Measurements from ENCODE around the gene PHB1.

The PHB1 gene

DNA sequence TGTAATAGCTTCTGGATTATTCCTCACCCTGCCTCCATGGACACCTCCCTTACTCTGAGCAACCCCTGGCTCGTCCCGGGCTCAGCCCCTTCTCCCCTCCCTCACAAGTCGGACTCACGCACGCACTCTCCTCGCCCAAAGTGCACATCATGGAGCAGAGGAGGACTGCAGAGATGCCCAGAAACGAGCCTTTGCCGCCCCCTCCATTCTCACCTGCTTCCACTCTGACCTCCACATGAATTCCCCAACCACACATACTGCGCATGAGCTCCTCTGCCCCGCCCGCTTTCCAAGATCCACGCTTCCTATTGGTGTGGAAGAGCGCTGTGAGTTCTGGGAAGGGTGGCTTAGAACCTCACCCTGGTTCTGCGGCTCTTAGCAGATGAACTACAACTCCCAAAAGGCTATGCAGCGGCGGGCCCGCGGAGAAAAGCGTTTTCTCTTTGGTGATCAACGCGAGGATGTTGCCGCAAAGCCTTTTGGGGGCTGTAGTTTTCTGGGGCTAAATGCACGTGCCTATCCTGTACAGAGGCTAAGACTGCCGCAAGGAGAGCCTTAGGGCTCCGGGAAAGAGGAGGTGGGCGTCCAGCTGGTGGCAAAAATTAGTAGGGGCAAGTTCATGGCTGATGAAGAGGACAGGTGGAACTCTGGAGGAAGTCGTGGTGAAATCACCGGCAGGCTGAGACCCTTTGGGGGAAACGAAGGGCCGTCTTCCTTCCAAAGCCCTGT lies at the start of gene PHB1:
Gene PHB1 (minus strand): TSS at position 261 of the 729 bp plus-strand sequence. CDS start 1,618 bp downstream, outside the sequence.
- DNase-seq (ENCODE audit: low spot score) = peak; percentile 99

DNA sequence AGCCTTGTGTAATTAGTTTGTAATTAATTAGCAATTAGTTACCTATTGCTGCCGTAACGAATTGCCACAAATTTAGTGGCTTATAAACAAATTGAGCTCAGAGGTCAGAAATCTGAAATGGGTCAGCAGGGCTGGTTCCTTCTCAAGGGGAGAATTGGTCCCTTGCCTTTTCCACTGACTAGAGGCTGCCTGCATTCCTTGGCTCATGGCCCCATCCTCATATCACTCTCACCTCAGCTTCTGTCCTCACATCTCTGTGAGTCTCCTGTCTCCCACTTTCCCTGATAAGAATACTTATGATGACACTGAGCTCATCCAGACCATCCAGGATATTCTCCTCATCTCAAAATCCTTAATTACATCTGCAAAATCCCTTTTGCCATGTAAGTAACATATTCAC lies 49.4 kb upstream of the PHB1 start:
- DNase-seq (ENCODE audit: low spot score) = no peak

DNA sequence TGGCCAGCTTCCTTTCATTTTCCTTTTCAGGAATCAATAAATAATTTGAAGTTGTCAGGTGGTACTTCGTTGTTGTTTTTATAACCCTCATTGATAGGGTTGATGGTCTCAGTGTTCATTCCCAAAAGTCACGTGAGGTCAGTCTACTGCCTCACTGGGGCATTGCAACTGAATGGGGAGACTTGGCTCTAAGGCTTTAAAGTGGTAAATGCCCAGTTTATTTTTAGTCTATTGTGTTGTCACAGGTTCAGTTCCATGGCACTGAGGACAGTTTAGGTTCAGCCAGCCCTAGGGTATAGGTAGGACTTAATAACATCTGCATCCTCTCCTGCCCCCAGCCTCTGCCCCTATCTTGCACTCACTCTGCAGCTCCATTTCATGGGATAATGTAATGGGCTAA lies 46.9 kb upstream of the PHB1 start:
- DNase-seq (ENCODE audit: low spot score) = no peak

DNA sequence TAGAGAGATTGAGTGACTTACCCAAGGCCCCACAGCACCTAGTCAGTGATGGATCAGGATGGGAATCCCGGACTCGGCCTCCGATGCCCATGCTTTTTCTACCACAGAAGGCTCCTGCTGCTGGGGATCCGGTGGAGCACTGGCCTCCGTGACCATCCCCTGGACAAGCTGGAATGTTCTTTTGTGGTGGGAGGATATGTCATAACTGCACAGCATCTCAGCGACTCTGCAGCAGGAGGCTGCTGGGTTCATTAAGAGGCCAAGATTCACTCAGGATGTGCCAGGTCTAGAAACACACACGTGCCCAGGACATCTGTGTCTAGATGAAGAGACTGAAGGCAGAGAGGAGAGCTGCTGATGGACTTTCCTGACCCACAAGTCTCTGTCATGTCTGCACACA lies 45.7 kb upstream of the PHB1 start:
- DNase-seq (ENCODE audit: low spot score) = no peak

DNA sequence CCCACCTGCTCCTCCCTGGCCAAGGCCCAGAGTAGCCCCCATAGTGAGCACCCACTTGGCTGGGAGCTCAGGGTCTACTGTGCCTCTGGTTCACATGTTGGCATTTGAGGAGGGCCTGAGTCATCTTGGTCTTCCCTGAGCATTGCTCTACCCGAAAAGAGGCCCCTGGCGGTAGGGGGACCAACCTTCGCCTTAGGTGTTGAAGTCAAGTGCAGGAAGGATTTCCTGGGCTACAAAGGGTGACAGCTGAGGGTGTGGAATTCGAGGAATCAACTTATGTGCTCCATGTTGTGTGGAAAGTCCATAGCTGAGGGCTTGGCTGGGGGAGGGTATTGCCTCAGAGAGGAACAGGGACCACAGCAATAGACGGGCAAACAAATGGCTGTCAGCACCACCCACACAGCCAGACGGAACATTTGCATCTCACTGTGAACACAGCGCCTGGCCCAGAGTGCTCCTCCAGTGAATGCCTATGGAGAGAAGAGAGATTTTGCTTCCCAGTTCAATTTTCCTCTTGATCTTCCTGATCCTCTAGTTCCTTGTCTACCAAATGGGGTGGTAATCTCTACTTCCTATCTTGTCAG lies 44.8 kb upstream of the PHB1 start:
- no peak for DNase-seq (ENCODE audit: low spot score)

DNA sequence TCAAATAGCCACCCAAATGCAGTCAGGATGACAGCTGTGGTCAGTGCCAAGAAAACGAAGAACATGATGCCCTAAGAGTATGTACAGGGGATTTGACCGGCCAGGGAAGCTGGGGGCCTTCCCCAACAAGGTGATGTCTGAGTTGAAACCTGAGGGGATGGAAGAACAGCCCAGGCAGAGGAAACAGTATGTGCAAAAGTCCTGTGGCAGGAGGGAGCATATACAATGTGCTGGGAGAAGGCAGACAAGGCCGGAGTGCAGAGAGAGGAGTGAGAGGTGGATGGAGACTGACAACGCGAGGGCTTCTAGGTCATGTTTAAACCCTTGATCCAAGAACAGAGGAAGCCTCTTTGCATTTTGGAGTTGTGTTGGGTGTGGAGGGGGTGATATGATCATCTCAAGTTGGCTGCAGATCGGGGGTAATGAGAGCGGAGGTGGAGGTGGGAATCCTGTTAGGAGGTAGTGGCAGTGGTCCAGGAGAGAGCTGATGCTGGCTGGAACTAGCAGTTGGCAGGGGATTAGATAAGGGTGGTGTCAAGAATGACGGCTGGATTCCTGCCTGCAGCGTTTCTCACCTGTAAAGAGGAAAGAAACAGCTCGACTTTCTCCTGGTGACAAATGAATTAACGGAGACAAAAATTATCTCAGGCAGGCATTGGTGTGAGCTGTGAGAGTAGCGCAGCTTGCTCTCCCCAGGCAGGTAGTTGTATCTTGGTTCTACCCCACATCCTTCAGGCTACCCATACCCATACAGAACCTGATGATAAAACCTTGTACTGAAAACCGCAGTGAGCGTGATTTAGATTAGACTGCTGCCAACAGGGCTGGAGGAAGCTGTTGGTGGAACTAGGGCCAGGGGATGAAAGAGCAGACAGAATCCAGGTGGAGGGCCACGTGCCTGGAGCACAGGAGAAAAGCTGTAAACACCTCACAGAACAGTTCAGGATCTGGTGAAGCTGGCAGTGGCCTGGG lies 43.2 kb upstream of the PHB1 start:
- DNase-seq (ENCODE audit: low spot score) = no peak

DNA sequence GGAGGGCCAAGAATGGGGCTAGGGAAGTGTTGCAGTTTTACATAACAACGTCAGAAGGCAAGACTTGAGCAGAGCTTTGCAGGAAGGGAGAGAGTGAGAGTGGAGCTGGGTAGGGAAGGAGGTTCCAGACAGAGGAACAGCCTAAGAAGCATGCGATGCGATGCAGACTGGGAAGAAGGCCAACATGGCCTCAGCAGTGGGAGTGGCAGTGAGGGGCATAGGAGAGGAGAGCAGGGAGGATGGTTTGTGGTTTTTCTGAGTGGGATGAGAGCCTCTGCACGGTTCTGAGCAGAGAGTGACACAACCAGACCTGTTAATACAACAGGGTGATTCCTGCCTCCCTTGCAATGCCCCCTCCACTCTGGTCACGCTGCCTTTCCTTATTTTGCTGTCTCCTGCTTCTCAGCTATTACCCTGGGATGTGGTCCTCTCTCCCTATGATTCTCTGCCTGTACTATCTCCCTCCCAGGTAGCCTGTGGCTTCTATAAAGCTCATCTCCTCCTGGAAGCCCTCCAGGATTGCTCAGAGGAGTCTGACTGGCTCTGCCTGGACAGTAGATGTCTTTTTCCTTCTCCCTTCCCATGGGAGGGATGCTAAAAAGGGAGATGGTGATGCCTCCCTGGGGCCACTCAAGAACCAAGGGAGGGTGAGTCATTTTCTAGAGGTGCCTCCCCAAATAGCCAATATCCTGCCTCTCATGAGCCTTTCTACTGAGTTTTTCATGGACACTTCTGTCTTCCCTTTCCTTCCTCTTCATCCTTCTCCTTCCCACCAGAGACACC lies 41.7 kb upstream of the PHB1 start:
- DNase-seq (ENCODE audit: low spot score) = no peak

DNA sequence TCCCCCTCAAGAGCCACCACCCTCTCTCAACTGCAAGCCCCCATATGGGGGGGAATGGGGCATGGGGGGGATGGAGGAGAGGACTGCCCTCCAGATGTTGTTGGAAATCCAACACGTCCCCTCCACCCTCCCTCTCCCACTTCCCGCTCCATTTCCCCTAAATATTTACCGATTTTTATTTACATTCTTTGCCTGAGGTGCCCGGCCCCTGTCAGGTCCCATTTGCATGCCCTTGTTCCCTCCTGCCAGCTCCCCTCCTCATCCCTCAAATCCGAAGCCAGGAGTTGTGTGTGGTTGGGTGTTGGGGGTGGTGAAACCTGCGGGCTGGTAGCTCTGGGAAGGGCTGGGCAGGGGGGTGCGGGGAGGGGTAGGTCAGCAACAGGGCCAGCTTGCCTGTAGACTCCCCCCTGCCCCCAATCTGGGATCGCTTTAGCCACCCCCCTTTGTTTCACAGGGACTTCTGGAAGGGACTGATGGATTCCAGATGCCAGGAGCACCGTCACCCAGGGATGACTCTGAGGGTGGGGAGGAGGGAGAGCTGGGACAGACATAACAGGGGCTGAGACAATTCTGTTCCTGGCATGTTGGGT lies 40.7 kb upstream of the PHB1 start:
- no peak for DNase-seq (ENCODE audit: low spot score)

DNA sequence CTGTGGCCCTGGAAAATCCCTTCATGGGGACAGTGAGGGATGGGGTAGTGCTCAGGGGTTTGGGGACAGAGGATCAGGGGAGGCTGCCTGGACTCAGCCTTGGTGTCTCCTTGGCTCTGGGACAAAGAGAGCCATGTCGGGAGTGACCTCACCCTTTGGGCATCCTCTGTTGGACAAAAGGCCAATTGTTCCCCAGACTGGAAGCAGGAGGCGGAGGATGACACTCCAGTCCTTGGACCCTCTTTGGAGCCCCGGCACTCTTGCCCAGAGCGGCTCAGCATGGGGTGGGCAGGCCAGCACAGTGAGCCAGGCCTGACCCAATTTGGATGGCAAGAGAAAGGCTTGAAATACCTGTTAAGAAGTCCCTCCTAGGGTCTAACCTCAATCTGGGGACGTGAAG lies 39.4 kb upstream of the PHB1 start:
- DNase-seq (ENCODE audit: low spot score) = no peak

DNA sequence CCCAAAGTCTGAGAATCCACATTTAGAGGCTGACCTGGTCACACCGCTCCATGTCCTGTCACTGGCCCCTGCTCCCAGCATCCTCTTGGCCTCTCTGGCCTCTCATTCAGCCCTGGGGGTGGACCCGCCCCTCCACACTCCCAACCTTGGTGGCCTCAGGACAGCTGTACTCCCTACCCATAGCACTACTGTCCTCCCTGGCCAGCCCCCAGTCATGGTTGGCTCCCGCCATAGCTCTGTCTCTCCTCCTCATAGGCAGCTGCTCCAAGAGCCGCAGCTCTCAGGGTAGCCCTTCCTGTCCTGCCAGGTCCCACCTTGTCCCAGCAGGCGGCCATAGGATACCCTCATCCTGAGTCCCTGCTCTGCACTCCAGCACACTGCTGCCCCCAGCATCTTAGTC lies 38.0 kb upstream of the PHB1 start:
- DNase-seq (ENCODE audit: low spot score) = no peak

DNA sequence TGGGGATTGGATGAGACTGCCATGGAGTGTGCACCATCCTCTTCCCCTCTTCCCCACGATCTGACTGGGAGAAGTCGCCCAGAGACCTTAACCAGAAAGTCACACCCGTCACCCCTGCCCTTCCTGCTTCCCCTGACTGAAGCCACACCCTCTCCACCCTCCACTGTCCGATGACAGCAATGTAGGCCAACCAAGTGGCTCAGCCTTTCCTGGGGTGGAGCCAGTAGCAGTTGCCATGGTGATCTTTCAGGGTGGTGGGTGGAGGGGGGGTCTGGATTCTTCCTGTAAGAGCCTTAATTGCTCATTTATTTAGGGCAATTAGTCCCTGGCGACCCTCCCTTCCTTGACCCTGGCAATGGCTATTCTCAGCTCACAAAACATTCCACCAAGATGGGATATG lies 37.5 kb upstream of the PHB1 start:
- no peak for DNase-seq (ENCODE audit: low spot score)

DNA sequence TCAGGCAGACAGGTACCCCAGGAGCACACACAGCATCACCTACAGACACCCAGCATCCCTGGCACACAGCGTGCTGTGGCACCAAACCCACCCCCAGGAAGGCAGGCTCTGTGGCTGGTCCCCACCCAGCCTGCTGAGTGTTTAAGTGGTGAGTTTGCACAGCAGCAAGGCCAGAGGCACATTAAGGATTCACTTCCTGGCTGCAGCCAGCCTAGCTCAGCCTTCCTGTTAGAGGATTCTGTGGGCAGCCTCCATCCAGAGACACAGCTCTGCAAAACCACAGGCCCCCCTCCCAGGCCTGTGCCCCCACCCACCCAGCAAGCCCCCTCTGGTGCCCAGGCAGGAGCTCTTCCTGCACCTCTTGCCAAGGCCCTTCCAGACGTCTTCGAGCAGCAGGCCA lies 36.1 kb upstream of the PHB1 start:
- DNase-seq (ENCODE audit: low spot score) = peak; percentile 35

DNA sequence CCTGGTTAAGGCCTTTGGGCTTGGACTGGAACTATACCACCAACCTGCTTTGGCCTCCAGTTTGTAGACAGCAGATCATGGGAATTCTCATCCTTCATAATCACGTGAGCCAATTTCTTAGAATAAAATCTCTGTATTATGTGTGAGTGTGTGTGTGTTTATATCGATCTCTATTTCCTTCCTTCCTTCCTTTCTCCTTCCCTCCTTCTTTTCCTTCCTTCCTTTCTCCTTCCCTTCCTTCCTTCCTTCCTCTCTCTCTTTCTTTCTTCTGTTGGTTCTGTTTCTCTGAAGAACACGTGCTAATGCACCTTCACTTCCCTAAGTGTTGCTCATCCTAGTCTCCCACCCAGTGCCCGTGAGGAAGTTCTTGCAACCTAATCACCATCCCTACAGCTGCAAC lies 35.5 kb upstream of the PHB1 start:
- DNase-seq (ENCODE audit: low spot score) = no peak

DNA sequence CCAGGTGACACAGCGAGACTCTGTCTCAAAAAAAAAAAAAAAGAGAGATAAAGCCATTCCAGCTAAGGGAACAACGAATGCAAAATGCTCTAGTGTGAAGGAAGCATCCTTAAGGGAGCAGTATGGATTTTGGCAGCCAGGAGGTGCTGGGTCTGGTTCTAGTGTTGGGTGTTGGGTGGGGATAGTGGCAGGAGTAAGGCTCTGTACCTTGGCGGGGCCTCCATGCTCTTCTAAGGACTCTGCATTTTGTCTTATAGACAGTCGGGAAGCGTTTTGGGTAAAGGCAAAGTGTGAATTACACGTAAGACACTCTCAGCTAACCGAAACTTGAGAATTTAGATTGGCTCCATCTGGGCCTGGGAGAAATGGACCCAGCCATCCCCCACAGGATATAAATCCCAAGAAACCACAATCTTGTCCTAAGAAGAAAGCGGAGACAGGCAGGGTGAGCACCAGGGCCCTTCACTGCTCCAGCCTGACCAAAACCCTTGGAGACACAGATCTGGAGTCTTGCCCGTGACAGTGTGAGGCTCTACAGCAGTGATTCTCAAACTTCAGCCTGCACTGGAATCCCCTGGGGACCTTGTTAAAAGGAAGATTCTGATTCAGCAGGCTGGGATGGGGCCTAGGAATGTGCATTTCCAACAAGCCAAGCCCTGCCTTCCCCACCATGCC lies 33.1 kb upstream of the PHB1 start:
- DNase-seq (ENCODE audit: low spot score) = no peak

DNA sequence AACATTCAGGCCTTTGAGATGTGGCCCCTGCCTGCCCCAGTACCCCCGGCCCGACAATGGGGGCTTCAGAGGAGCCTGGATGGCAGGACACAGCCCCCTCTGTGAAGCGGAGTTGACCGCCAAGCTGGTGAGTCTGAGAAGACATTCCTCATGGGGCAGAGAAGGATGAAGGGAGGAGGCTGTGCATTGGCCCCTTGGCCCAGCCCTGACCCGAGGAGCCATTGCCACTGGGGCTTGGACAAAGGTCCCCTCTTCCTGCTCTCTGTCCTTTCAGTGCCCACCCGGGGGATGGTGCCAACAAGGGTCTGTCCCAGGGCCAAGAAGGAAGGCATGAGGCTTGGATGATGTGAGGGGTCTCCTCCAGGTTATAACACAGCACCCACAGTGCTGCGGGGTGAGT lies 30.9 kb upstream of the PHB1 start:
- no peak for DNase-seq (ENCODE audit: low spot score)

DNA sequence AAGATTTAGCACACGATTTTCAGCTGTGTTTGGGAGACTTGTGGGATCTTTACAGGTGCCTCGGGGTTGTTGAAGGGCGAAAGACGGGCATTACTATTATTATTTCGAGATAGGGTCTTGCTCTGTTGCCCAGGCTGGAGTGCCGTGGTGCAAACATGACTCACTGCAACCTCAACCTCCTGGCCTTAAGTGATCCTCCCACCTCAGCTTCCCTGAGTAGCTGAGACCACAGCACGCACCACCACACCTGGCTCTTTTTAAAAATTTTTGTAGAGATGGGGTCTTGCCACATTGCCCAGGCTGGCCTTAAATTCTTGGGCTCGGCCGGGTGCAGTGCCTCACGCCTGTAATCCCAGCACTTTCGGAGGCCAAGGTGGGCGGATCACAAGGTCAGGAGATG lies 29.7 kb upstream of the PHB1 start:
- no peak for DNase-seq (ENCODE audit: low spot score)

DNA sequence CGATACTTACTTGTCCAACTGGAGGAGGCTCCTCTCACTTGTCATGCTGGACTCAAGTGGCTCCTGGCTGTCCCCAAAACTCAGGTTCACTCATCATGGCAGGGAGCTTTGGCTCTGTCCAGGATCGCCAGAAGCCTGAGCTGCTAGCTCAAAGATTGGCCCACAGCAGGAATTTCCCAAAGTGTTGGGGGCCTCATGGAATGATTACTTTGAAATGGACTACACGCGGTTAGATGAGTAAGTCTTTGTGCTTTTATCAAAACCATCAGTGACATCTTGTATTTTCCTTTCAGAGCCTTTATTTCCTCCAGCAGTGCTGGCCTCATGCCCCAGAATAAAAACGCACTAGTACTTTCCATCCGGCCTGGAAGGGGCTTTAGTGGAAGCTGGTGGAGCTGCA lies 29.2 kb upstream of the PHB1 start:
- DNase-seq (ENCODE audit: low spot score) = no peak

DNA sequence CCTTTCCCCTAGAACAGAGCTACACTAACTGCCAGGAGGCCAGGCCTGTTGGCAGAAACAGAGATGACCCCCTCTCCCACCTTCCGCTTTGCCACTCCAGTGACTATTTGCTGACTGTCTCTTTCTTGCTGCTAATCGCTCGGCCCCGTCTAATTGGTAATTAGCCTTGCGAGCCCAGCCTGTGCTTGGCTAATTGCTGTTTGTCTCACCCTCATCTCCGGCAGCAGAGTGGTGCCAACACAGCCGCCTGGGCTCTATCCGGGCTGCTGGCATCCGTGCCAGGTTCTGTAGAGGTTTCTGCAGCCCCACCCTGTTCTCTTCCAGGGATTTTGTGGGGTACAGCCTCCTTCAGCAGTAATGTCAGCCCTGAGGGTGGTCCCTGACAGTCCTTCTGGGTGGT lies 27.4 kb upstream of the PHB1 start:
- no peak for DNase-seq (ENCODE audit: low spot score)

DNA sequence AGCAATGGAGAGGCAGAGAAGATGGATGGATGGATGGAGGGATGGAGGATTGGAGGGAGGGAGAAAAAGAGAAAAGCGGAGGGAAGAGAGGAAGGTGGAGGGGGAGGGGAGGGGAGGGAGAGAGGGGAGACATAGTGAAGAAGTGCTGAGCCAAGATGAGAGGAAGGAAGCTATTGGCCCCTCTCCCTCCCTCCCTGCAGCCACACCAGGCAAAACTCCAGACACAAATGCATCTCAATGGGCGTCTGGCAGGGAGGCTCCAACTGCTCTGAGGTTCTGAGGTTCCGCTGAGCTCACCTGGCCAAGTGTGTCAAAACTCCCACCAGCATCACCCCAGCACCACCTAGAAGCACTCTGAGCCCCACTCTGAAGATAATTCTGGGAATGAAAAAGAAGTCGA lies 26.9 kb upstream of the PHB1 start:
- DNase-seq (ENCODE audit: low spot score) = no peak

DNA sequence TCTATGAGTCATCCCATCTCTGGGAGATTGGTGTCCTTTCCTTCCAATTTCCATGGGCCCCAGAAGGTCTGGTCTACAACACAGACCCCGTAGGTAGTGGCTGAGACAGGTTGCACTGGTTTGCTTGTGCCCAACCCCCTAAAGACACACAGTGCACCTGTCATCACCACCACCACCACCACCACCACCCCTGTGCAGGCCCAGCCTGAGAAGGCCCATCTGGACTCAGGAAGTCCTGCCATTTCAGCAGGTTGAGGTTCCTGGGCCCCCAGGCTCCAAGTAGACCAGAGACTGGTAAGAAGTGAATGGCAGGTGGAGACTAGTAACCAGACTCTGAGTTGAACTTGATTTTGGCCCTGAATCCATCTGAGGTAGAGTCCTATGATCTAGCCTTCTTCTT lies 25.9 kb upstream of the PHB1 start:
- DNase-seq (ENCODE audit: low spot score) = no peak
